ENCODE results near the gene TBC1D1. TPM values are rescaled to one million over a fixed set of nuclear protein-coding genes. Genes with fewer than 3 reads are reported as not detected.

Gene TBC1D1
- total RNA-seq, 1 experiment from 2014 or later: 89.0 TPM

GRCh38 chr4:38182334-38182998, 291.6 kb downstream of the TBC1D1 start:
- Histone ChIP-seq H3K9ac (ENCODE audit: low read length) (no peak overlapping the region), H3K4me2 (ENCODE audit: low read length) (no peak overlapping the region)
- CTCF ChIA-PET: no interaction called here

GRCh38 chr4:38184404-38184803, 293.5 kb downstream of the TBC1D1 start:
- no TSS peak for BruUV-seq (replicated peaks)
- Histone ChIP-seq H3K27me3 (ENCODE audit: low read length) (no peaks in the 10 kb centered on the region), H3K36me3 (ENCODE audit: low read depth, low read length) (no peaks in the 10 kb centered on the region), H4K20me1 (ENCODE audit: low read length) (no peaks in the 10 kb centered on the region), H3K9me3 (ENCODE audit: low read length) (no peaks in the 10 kb centered on the region), H2AFZ (ENCODE audit: low read length) (no peak overlapping the region), H3K4me2 (ENCODE audit: low read length) (no peak overlapping the region), H3K79me2 (ENCODE audit: low read length) (no peaks in the 10 kb centered on the region), H3K9me2 (replicated peaks; ENCODE audit: low read length) (no peaks in the 10 kb centered on the region), H3K4me3 (ENCODE audit: low read length) (no peak overlapping the region), H3K4me1 (ENCODE audit: insufficient read depth, low read length) (peaks cover 26% of the 10 kb centered on the region), H3K9ac (ENCODE audit: low read length) (no peak overlapping the region), H3F3A (ENCODE audit: low read length, unreplicated experiment) (no peaks in the 10 kb centered on the region), H3K27ac (ENCODE audit: low read length) (no peak overlapping the region)
- DNase-seq (peak; percentile 19), ATAC-seq (no peak)
- intact Hi-C loops (cut with micrococcal nuclease): no loop called here
- TF ChIP-seq EZH2phosphoT487 (IDR thresholded peaks at IDR 0.05; ENCODE audit: borderline replicate concordance, low read length): no peak
- TF ChIP-seq CTCF (conservative IDR thresholded peaks at IDR 0.05; ENCODE audit: low read depth, low read length): peak; percentile 49; the same call in 1 of the 2 replicates
- no peak for TF ChIP-seq EZH2 (IDR thresholded peaks at IDR 0.05; ENCODE audit: low read length, unreplicated experiment)
- ChIA-PET CTCF (no interaction called here), POLR2A (ENCODE audit: unreplicated experiment) (no interaction called here)

More at GRCh38 chr4:38182334-38182998, 291.6 kb downstream of the TBC1D1 start:
- ATAC-seq (no peak), DNase-seq (no peak)
- Histone ChIP-seq H3K36me3 (ENCODE audit: low read depth, low read length) (no peaks in the 10 kb centered on the region), H3K4me3 (ENCODE audit: low read length) (no peak overlapping the region), H3K9me2 (replicated peaks; ENCODE audit: low read length) (no peaks in the 10 kb centered on the region), H3K79me2 (ENCODE audit: low read length) (no peaks in the 10 kb centered on the region), H3F3A (ENCODE audit: low read length, unreplicated experiment) (no peaks in the 10 kb centered on the region), H3K9me3 (ENCODE audit: low read length) (no peaks in the 10 kb centered on the region), H2AFZ (ENCODE audit: low read length) (no peak overlapping the region), H3K4me1 (ENCODE audit: insufficient read depth, low read length) (peaks cover 15% of the 10 kb centered on the region), H4K20me1 (ENCODE audit: low read length) (no peaks in the 10 kb centered on the region), H3K27ac (ENCODE audit: low read length) (no peak overlapping the region), H3K27me3 (ENCODE audit: low read length) (no peaks in the 10 kb centered on the region)
- BruUV-seq (replicated peaks): no TSS peak
- POLR2A ChIA-PET (ENCODE audit: unreplicated experiment): no interaction called here
- TF ChIP-seq CTCF (conservative IDR thresholded peaks at IDR 0.05; ENCODE audit: low read depth, low read length): no peak
- no peak for TF ChIP-seq EZH2phosphoT487 (IDR thresholded peaks at IDR 0.05; ENCODE audit: borderline replicate concordance, low read length)
- no peak for TF ChIP-seq EZH2 (IDR thresholded peaks at IDR 0.05; ENCODE audit: low read length, unreplicated experiment)
- intact Hi-C loops (cut with micrococcal nuclease): no loop called here

DNA sequence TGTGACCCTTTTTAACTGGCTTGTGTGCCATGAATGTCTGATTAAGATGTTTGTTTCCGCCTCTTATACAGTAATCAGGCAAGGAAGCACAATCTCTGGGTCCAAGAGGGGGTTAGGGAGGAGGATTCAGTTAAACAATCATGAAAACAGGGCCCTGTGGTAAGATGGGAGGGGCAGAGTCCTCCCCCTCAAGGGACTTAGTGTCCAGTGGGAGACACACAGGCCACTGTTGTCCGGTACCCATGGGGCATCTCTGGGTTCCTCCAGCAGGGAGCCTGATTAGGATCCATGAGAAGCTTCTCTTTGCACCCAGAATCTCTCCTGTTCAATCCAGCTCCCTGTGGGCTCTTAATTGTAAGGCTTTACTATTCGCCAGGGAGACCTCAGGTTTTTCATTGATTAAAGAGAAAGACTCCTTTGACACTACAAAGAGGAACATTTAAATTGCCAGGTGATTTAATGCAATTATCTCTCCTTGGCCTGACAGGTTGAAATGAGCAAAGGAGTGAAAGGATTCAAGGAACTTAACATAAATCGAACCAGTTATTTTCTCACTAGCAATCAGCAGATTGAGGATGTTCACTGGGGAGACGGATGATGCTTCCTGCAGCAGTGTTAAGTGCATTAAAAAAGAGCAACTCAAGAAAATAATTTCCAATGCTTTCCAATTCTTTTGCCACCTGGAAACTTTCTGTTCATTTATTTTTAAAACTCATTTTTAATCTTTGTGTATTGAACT, 294.7 kb downstream of the TBC1D1 start:
- no peak for TF ChIP-seq EZH2 (IDR thresholded peaks at IDR 0.05; ENCODE audit: low read length, unreplicated experiment)
- no peak for TF ChIP-seq EZH2phosphoT487 (IDR thresholded peaks at IDR 0.05; ENCODE audit: borderline replicate concordance, low read length)
- TF ChIP-seq CTCF (conservative IDR thresholded peaks at IDR 0.05; ENCODE audit: low read depth, low read length): no peak
- Histone ChIP-seq H3K9me3 (ENCODE audit: low read length) (no peaks in the 10 kb centered on the region), H3K79me2 (ENCODE audit: low read length) (no peaks in the 10 kb centered on the region), H4K20me1 (ENCODE audit: low read length) (no peaks in the 10 kb centered on the region), H3K27ac (ENCODE audit: low read length) (no peak overlapping the region), H3K27me3 (ENCODE audit: low read length) (no peaks in the 10 kb centered on the region), H3F3A (ENCODE audit: low read length, unreplicated experiment) (no peaks in the 10 kb centered on the region), H2AFZ (ENCODE audit: low read length) (no peak overlapping the region), H3K4me3 (ENCODE audit: low read length) (no peak overlapping the region), H3K4me1 (ENCODE audit: insufficient read depth, low read length) (peaks cover 27% of the 10 kb centered on the region), H3K36me3 (ENCODE audit: low read depth, low read length) (no peaks in the 10 kb centered on the region), H3K9me2 (replicated peaks; ENCODE audit: low read length) (no peaks in the 10 kb centered on the region), H3K9ac (ENCODE audit: low read length) (no peak overlapping the region), H3K4me2 (ENCODE audit: low read length) (no peak overlapping the region)
- no TSS peak for BruUV-seq (replicated peaks)
- intact Hi-C loops (cut with micrococcal nuclease): no loop called here
- ChIA-PET CTCF (no interaction called here), POLR2A (ENCODE audit: unreplicated experiment) (no interaction called here)
- ATAC-seq (no peak), DNase-seq (no peak)

Measured in PC-3 (cell line).